Lung (tissue), 12 donors: ENCODE measurements around the gene BMP6. TPM values are rescaled to one million over a fixed set of nuclear protein-coding genes. Genes with fewer than 3 reads are reported as not detected.
"Not testable (repeated sequence)": the region's sequence is repeated elsewhere in the genome, so short reads cannot be mapped to it uniquely, and the experiment has no call there.

Experiments used
- ATAC-seq: fragments of 200-7000 bp; cut with Tn5 transposase; one replicate; pipeline ENCODE4 v1.9.1; 2020; ENCODE audit warnings: moderate number of reproducible peaks; ENCODE audit not compliant: insufficient read depth, low FRiP score
- DNase-seq, 3 donors: peaks; one replicate each; pipeline ENCODE4 v3.0.0-alpha.2; 2013 to 2017
- H3K27ac ChIP-seq, 2 donors: one replicate each; pipeline ENCODE4 v1.5.1; 2013; ENCODE audit warnings: mild to moderate bottlenecking in 2 of 2, moderate library complexity in 2 of 2, control low read depth in 1 of 2, inconsistent platforms in 1 of 2, low read depth in 1 of 2, low read length in 1 of 2
- H3K27me3 ChIP-seq, 3 donors: one replicate each; pipeline ENCODE4 v1.5.1; 2013; ENCODE audit warnings: low read length in 2 of 3; ENCODE audit not compliant: control insufficient read depth in 3 of 3, insufficient read depth in 3 of 3
- H3K36me3 ChIP-seq, 4 donors: one replicate each; pipeline ENCODE4 v1.5.1; 2013; ENCODE audit warnings: low read length in 4 of 4, mild to moderate bottlenecking in 1 of 4, moderate library complexity in 1 of 4; ENCODE audit not compliant: control insufficient read depth in 4 of 4, insufficient read depth in 4 of 4
- H3K4me1 ChIP-seq, 5 donors: one replicate each; pipeline ENCODE4 v1.5.1; 2013; ENCODE audit warnings: low read length in 5 of 5, mild to moderate bottlenecking in 2 of 5, moderate library complexity in 1 of 5; ENCODE audit not compliant: control insufficient read depth in 5 of 5, insufficient read depth in 5 of 5
- H3K4me3 ChIP-seq: one replicate; pipeline ENCODE4 v1.5.1; 2013; ENCODE audit warnings: mild to moderate bottlenecking, control low read depth, moderate library complexity
- H3K9ac ChIP-seq, 2 donors: one replicate each; pipeline ENCODE4 v1.5.1; 2013; ENCODE audit warnings: low read length in 2 of 2, control low read depth in 1 of 2; ENCODE audit not compliant: insufficient read depth in 1 of 2
- H3K9me3 ChIP-seq, 4 donors: one replicate each; pipeline ENCODE4 v1.5.1; 2013; ENCODE audit warnings: low read length in 3 of 4, mild to moderate bottlenecking in 1 of 4, moderate library complexity in 1 of 4; ENCODE audit not compliant: control insufficient read depth in 4 of 4, insufficient read depth in 3 of 4
- WGBS, 2 donors: extraction: QIAGEN DNeasy Blood & Tissue Kit; methylation state at CpG; one replicate each; pipeline ENCODE4 v1.1.7; 2013; 5-methylcytosine and 5-hydroxymethylcytosine counted together
- polyA plus RNA-seq, 2 donors: library from polyadenylated mRNA; stranded (reverse); fragments of 200-250 nt; gene quantifications; one replicate each; pipeline ENCODE4 v1.2.1, GENCODE V29; 2013
- total RNA-seq, 2 donors: library from RNA; depleted of rRNA in 1 of 2; stranded (reverse); fragments of >200 nt in 1 of 2; gene quantifications; one replicate each; pipeline ENCODE4 v1.2.1, GENCODE V29; 2014 to 2021
- TF ChIP-seq, protein P1 (sequence below): IDR thresholded peaks from 2 replicates; pipeline ENCODE4 v1.5.1; 2012; ENCODE audit warnings: mild to moderate bottlenecking; ENCODE audit errors: control extremely low read depth, extremely low read depth
- donor health status: control.
- donor health status: control.
- donor health status: Bipolar disorder and iron deficiency.
- donor health status: healthy.
- donor health status: DM: yes; HTN: yes; CAD: no.

The BMP6 gene
- total and polyA plus RNA-seq, 4 donors, result 2.3 to 17.3 (median 10.6) TPM

DNA sequence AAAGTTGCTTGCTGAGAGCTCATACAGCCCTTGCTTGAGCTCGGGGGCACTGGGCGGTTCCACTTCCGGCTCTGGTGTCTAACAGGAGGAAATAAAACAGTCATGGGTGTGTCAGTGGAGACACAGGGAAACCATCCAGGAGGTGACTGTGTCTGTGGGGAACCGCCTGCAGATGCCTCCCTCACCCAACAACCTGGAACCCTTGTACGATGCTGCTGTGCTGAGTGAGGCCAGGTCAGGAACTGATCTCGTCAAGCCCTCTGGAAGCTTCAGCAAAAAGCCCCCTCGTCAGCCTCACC is 169.2 kb downstream of the BMP6 start:
- H3K27ac ChIP-seq, result no peak overlapping the region
- no peak overlapping the region for H3K4me3 ChIP-seq
- ATAC-seq, result no peak
- no peaks in the 10 kb centered on the region for H3K27me3 ChIP-seq
- no peaks in the 10 kb centered on the region for H3K9me3 ChIP-seq
- WGBS, 2 donors, result 78 to 88% methylated on average over 7 of the region's 7 CpGs
- DNase-seq, result no peak
- peaks cover 0 to 16% (median 6%) of the 10 kb centered on the region in 5 donors for H3K4me1 ChIP-seq
- TF ChIP-seq, protein P1, sequence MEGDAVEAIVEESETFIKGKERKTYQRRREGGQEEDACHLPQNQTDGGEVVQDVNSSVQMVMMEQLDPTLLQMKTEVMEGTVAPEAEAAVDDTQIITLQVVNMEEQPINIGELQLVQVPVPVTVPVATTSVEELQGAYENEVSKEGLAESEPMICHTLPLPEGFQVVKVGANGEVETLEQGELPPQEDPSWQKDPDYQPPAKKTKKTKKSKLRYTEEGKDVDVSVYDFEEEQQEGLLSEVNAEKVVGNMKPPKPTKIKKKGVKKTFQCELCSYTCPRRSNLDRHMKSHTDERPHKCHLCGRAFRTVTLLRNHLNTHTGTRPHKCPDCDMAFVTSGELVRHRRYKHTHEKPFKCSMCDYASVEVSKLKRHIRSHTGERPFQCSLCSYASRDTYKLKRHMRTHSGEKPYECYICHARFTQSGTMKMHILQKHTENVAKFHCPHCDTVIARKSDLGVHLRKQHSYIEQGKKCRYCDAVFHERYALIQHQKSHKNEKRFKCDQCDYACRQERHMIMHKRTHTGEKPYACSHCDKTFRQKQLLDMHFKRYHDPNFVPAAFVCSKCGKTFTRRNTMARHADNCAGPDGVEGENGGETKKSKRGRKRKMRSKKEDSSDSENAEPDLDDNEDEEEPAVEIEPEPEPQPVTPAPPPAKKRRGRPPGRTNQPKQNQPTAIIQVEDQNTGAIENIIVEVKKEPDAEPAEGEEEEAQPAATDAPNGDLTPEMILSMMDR, result no peak
- H3K9ac ChIP-seq, result no peak overlapping the region
- peaks cover 27 to 49% (median 42%) of the 10 kb centered on the region in 4 donors for H3K36me3 ChIP-seq

DNA sequence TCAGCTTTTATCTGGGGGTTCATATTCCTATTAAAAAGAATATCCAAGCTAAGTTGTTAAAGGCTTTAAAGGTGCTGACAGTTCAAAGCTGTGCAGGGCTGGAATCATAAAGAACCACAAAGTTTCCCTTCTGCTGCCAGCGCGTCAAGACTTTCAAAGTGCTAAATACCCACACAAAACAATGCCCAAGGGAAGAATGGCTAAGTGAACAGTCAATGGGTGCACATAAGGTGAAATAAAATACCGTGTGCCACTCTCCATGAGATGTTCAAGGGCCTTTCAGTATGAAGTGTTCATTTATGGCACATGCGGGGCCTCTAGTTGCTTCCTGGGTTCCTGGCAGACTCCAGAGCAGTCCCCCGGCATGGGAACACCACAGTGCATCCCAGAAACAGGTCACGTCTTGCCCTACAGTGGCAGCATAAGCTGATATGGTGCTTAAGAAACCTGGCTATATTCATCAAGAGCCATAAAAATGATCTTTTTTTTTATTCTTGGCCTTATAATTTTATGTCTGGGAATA is 170.6 kb downstream of the BMP6 start:
- H3K9me3 ChIP-seq, result no peaks in the 10 kb centered on the region
- WGBS, 2 donors, result 91 to 95% methylated on average over 6 of the region's 6 CpGs
- no peak for DNase-seq
- peaks cover 39 to 49% (median 45%) of the 10 kb centered on the region in 4 donors for H3K36me3 ChIP-seq
- no peak for ATAC-seq
- no peak overlapping the region for H3K9ac ChIP-seq
- TF ChIP-seq, protein P1, result no peak
- H3K27me3 ChIP-seq, result no peaks in the 10 kb centered on the region
- H3K4me1 ChIP-seq, result peaks cover 0 to 23% (median 6%) of the 10 kb centered on the region in 5 donors
- no peak overlapping the region for H3K27ac ChIP-seq
- no peak overlapping the region for H3K4me3 ChIP-seq

DNA sequence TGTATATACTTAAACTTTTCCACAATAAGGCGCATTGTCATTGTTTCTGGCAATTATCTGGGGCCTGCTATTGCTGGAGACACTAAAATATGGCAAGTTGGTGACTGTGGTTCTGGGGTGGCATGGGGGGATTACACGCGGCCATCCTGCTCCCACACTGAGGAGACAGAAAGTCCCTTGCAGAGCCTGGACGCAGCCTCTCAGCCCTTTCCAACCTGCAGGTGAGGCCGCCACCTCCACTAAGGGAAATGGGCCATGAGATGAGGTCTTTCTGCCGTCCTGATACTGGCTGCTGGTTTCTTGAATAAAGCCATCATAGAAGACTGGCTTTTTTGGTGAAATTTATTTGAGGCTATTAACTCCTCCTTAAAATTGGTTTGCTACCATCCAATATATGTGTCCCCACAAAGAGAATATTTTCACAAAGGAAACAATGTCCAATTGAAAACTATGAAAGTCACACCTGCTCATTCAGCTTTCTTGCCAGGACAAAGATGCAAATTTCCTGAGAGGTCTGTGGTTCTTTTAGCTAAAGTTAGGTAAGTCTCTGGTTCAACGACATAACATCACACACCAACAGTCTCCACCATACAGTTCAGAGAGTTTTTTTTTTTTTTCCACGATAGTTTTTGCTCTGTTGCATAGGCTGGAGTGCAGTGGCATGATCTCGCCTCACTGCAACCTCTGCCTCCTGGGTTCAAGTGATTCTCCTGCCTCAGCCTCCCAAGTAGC is 171.7 kb downstream of the BMP6 start:
- Histone ChIP-seq H3K27ac (no peak overlapping the region), H3K36me3 (peaks cover 43 to 53% (median 49%) of the 10 kb centered on the region in 4 donors), H3K4me1 (peaks cover 0 to 23% (median 6%) of the 10 kb centered on the region in 5 donors), H3K9me3 (no peaks in the 10 kb centered on the region), H3K27me3 (no peaks in the 10 kb centered on the region), H3K4me3 (no peak overlapping the region), H3K9ac (no peak overlapping the region)
- WGBS, 2 donors, result 94 to 95% methylated on average over 9 of the region's 9 CpGs
- no peak for ATAC-seq
- no peak for DNase-seq
- TF ChIP-seq, protein P1, result no peak

DNA sequence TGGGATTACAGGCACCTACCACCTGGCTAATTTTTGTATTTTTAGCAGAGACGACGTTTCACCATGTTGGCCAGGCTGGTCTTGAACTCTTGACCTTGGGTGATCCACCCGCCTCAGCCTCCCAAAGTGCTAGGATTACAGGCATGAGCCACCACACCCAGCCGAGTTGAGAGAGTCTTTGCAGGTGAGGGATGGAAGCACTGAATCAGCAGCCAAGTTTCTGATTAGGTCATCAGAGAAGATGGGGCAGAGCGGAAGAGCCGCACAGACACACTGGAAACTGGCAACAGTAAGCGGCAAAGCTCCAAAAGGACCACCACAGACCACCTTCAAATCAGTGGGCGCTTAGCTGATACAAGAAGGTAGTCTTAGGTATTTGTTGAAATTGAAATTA is 172.3 kb downstream of the BMP6 start:
- H3K9me3 ChIP-seq, H3K27me3 ChIP-seq, H3K9ac ChIP-seq, DNase-seq, ATAC-seq, H3K4me3 ChIP-seq, H3K27ac ChIP-seq: not testable (repeated sequence)
- Histone ChIP-seq H3K36me3 (peaks cover 45 to 55% (median 52%) of the 10 kb centered on the region in 4 donors), H3K4me1 (peaks cover 0 to 23% (median 6%) of the 10 kb centered on the region in 5 donors)
- WGBS, 2 donors, result 96 to 97% methylated on average over 8 of the region's 8 CpGs
